Rectal smooth muscle tissue (tissue), 1 donor: ENCODE results near the gene PTPRD.

Experiments used
- H3K27ac ChIP-seq: one replicate; pipeline ENCODE4 v1.7.0; 2013; ENCODE audit warnings: low read depth, low read length, inconsistent platforms
- H3K27me3 ChIP-seq: one replicate; pipeline ENCODE4 v1.7.0; 2013; ENCODE audit warnings: low read length; ENCODE audit not compliant: control insufficient read depth, insufficient read depth
- H3K36me3 ChIP-seq: one replicate; pipeline ENCODE4 v1.7.0; 2013; ENCODE audit warnings: low read length; ENCODE audit not compliant: control insufficient read depth, insufficient read depth
- H3K4me1 ChIP-seq: one replicate; pipeline ENCODE4 v1.7.0; 2013; ENCODE audit warnings: low read length; ENCODE audit not compliant: control insufficient read depth, insufficient read depth
- H3K4me3 ChIP-seq: one replicate; pipeline ENCODE4 v1.7.0; 2013; ENCODE audit warnings: low read length
- H3K9ac ChIP-seq: one replicate; pipeline ENCODE4 v1.7.0; 2013; ENCODE audit warnings: low read length

PTPRD gene

DNA sequence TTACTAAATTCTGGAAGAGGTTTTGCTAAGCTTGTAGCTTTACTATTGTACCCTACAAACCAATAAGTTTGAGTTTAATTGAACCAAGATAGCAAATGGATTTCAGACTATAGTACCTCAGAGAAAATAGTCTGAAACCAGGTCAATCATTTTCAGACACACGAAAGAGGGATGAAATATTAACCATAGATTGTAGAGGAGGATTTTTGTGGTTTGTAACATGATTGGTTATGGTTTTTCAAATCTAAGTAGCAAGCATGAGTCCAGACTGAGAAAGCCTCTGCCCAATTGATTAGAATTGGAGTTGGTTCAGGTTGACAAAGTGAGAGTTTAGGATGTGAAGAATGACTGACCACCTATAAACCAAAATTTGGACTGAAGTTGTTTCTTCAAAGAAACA lies 2250.6 kb downstream of the PTPRD start:
- H3K36me3 ChIP-seq: no peaks in the 10 kb centered on the region
- H3K4me1 ChIP-seq: no peaks in the 10 kb centered on the region
- no peak overlapping the region for H3K27ac ChIP-seq
- H3K27me3 ChIP-seq: no peaks in the 10 kb centered on the region
- no peak overlapping the region for H3K9ac ChIP-seq
- H3K4me3 ChIP-seq: no peak overlapping the region

DNA sequence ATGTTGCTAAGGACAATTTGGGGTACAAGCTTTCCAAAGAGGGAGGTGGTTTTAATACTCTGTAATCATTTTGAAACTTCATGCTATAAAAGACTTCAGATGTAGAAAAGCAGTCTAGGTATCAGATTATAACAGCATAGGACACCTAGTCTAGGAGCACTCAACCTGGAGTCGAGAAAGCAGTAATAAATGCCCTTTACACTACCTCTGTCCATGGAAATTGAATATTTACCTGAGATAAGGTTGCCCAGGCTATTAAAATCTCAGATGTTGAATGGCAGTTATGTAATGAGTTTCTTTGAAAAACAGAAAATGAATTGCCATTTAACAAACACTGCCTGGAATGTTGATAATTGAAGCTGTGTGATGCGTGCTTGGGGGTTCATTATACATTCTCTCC lies 2251.4 kb downstream of the PTPRD start:
- H3K4me3 ChIP-seq: no peak overlapping the region
- no peaks in the 10 kb centered on the region for H3K4me1 ChIP-seq
- H3K36me3 ChIP-seq: no peaks in the 10 kb centered on the region
- H3K9ac ChIP-seq: no peak overlapping the region
- H3K27me3 ChIP-seq: no peaks in the 10 kb centered on the region
- no peak overlapping the region for H3K27ac ChIP-seq

DNA sequence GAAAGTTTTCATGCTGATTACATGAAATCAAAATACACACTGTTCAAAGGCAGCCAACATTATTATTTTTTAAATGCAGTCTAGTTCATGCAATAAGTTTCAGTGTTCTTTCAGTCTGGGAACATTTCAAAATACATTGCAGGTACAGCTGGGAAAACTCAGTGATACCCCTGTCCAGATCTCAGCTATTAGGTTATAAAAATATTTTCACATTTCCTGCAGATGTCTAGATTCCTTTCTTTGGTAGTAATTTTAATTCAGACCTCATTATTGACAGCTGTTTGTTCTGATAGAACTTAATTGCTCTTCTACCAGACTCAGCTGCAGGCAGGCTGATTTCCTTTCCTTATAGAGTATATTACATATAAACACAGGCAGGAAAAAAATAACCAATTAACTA lies 2256.4 kb downstream of the PTPRD start:
- Histone ChIP-seq H3K4me1 (no peaks in the 10 kb centered on the region), H3K9ac (no peak overlapping the region), H3K36me3 (no peaks in the 10 kb centered on the region), H3K4me3 (no peak overlapping the region), H3K27ac (no peak overlapping the region), H3K27me3 (no peaks in the 10 kb centered on the region)

DNA sequence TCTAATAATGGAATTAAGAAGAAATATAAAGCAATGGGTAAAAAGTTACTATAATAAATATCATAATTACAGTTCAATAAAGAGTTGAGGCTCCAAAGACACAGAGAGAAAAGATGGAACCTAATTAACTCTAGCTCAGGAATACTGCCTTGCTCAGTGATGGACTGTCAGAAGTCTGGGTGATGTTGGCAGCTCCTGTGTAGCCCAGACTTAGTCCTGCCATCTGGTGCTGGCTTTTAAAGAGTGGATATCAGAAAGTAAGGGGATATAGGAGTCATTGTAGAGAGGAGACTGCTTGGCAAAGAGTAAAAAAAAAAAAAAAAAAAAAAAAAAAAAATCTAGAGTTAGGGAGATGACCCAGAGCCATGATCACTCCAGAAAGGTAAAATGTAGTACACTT lies 2261.4 kb downstream of the PTPRD start:
- no peaks in the 10 kb centered on the region for H3K27me3 ChIP-seq
- no peak overlapping the region for H3K27ac ChIP-seq
- H3K4me3 ChIP-seq: no peak overlapping the region
- no peaks in the 10 kb centered on the region for H3K4me1 ChIP-seq
- no peaks in the 10 kb centered on the region for H3K36me3 ChIP-seq
- no peak overlapping the region for H3K9ac ChIP-seq

DNA sequence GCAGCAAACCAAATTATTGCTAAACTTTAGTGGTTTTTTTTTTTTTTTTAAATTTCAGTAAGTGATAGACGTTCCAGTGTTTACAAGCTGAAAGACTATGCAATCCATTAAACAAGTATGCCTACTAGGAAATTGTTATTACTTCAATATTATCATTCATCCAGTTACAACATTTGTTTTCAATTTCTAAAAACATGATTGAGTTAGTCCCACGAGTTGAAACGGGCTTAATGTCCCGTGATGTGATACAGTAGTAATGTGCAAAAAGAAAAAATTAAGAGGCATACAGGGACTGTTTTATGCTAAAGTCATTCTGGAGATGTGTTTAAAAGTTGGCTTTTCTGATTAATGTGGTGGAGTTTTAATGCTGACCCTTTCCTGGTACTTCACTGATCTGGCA lies 2262.9 kb downstream of the PTPRD start:
- Histone ChIP-seq H3K27ac (no peak overlapping the region), H3K4me1 (no peaks in the 10 kb centered on the region), H3K9ac (no peak overlapping the region), H3K27me3 (no peaks in the 10 kb centered on the region), H3K36me3 (no peaks in the 10 kb centered on the region), H3K4me3 (no peak overlapping the region)

DNA sequence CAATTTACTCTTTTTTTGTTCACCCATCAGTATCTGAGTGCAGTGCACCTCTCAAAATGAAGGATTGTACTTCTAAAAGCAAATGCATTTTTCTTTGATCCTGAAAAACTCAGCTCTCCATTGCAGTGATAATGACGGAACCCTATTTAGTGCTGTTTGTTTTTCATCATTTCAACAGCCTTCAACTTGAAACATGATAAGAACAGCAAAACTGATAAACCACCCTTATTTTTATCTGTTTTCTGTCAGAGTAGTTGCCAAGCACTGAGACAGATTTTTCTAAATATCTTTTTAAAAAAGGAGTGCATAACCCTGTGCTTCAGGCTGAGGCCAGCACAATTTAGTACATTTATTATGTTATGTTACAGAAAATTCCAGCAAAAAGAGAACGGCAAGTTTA lies 2263.4 kb downstream of the PTPRD start:
- no peaks in the 10 kb centered on the region for H3K27me3 ChIP-seq
- H3K4me3 ChIP-seq: no peak overlapping the region
- H3K27ac ChIP-seq: no peak overlapping the region
- no peak overlapping the region for H3K9ac ChIP-seq
- H3K36me3 ChIP-seq: no peaks in the 10 kb centered on the region
- no peaks in the 10 kb centered on the region for H3K4me1 ChIP-seq

DNA sequence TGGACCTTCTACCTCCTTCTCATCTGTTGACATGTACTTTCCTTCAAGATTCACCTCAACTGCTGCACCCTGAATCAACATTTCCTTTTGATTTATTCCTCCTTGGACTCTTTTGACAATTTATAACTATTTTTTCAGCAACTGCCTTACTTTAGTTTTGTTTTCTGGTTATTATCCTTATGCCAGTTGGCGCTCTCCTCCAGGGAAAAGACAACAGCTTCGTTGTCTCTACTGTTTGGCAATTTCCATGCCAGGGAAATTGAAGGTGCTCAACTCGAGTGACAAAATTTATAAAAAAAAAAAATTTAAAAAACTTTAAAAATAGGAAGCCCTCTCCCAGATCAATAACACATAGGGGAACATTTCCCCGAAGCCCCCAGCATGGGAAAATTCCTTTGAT lies 2264.0 kb downstream of the PTPRD start:
- no peaks in the 10 kb centered on the region for H3K36me3 ChIP-seq
- H3K27me3 ChIP-seq: no peaks in the 10 kb centered on the region
- no peaks in the 10 kb centered on the region for H3K4me1 ChIP-seq
- no peak overlapping the region for H3K27ac ChIP-seq
- H3K4me3 ChIP-seq: no peak overlapping the region
- H3K9ac ChIP-seq: no peak overlapping the region

DNA sequence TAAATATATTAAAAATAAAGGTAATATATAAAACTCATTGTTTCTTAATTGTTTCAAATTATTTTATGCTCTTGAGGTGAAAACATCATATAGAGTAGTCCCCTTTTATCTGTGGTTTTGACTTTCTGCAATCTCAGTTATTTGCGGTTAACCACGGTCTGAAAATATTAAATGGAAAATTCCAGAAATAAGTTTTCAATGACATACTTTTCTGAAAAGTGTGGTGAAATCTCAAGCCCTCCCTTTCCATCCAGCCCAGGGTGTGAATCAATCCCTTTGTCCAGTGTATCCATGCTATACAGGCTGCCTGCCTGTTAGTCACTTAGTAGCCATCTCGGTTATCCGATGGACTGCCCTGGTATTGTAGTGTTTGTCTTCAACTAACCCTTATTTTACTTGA lies 2266.5 kb downstream of the PTPRD start:
- Histone ChIP-seq H3K4me1 (no peaks in the 10 kb centered on the region), H3K36me3 (no peaks in the 10 kb centered on the region), H3K27ac (no peak overlapping the region), H3K27me3 (no peaks in the 10 kb centered on the region), H3K4me3 (no peak overlapping the region), H3K9ac (no peak overlapping the region)

DNA sequence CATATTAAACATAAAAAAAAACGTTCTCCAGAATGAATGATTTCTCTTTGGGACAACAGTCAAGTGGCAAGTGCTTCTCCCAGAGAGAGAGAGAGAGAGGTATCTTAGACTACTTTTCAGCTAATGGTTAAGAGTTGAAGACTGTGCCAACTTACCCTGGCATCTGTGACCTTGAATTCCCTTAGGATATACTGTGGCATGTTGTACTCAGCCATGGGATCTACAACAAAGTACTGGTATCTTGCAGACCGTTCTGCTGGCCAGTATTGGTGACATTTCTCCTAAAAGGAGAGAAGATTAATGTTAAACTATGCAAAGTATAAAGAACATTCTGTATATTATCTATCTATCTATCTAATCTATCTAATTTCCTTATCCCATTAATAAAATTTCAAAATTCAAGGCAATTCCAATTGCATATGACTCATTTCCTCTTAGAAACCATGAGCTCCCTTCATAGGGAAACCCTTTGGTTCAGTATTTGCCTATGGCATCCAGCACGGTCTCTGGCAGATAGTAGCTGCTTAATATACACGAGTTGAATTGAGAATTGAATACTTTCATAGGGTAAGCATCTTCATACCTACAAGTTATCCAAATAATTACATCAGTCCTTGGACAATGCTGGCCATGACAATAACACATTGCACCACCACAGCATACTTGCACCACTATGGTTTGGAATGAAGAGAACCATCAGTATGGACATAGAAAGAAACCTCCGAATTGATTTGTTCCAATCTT lies 2273.9 kb downstream of the PTPRD start:
- Histone ChIP-seq H3K27me3 (no peaks in the 10 kb centered on the region), H3K9ac (no peak overlapping the region), H3K4me1 (no peaks in the 10 kb centered on the region), H3K36me3 (no peaks in the 10 kb centered on the region), H3K4me3 (no peak overlapping the region), H3K27ac (no peak overlapping the region)

DNA sequence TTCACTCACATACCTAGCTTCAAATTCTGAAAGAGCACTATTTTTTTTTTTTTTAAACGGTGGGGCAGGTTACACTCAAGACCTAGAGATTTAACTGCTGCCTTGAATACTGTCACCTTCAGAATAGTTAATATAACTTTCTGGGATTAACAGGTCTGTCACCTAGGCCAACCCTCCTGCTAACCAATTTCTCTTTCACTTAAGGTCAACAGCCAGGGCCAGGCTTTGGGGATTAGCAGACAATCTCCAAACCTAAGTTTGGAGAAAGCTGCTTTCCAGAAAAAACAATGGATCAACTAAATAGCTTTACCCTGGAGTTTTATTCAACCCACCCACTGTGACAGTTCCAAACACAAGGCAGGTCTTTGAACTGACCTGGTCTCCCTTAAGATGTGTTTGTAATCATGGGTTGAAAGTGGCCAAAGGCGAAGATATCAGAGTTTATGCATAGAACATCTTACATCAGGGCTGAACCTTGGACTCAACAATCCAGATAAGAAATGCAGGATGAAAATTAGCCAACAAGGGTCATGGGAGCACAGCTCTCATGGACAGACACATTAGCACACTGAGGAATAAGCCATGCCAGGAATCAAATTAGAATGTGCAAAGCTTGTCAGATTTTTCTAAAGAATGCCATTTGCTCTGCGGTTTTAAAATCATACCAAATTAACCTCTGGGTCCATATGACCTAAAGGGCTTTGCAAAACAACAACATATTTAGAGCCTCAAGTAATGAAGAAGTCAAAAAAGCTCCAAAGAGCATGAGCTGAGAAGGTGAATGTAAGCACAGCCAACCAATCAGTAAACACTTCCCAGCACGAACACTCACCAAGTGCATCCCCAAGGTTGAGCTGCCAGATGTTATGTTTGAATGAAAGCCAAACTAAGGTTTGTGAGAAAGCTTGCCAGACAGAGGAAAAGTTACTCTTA lies 2274.7 kb downstream of the PTPRD start:
- Histone ChIP-seq H3K4me3 (no peak overlapping the region), H3K4me1 (no peaks in the 10 kb centered on the region), H3K27me3 (no peaks in the 10 kb centered on the region), H3K9ac (no peak overlapping the region), H3K36me3 (no peaks in the 10 kb centered on the region), H3K27ac (no peak overlapping the region)

DNA sequence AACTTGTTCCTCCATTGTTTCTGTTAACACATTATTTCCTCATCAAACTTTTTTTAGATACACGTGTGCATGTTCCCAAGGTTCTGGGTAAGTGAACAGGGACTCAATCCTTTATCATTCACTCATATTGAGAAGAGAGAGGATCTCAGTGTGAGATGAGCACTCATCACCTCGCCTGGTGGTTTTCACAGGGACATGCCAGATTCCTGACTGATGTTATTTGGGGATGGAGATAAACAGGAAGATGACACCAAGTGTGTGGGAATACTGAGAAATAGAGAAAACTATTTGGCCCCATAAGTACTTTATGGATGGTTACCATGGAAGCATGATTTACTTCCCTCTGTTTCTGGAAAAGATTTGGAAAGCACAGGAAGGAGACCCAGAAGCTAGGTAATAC lies 2279.9 kb downstream of the PTPRD start:
- H3K27me3 ChIP-seq: no peaks in the 10 kb centered on the region
- H3K4me3 ChIP-seq: no peak overlapping the region
- no peak overlapping the region for H3K27ac ChIP-seq
- H3K4me1 ChIP-seq: no peaks in the 10 kb centered on the region
- H3K9ac ChIP-seq: no peak overlapping the region
- H3K36me3 ChIP-seq: no peaks in the 10 kb centered on the region

DNA sequence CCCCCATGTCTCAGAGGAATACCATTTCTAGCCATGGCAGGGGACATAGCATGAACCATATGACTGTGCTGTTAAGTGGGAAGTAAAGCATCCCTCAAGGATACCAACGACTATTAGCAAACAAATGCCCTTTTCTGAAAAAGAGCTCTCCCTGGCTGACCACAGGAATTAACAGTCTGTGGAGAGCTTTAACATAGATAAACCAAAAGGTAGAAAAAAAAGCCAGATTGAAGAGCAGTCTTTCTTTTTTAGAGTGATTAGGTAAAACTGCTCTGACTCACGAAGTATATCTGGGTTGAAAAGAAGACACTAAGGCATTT lies 2280.5 kb downstream of the PTPRD start:
- Histone ChIP-seq H3K4me3 (no peak overlapping the region), H3K27ac (no peak overlapping the region), H3K4me1 (no peaks in the 10 kb centered on the region), H3K27me3 (no peaks in the 10 kb centered on the region), H3K9ac (no peak overlapping the region), H3K36me3 (no peaks in the 10 kb centered on the region)
